PFSK-1 (cell line): ENCODE data around the gene PXDN.

ENCODE experiments used
- FOXP2 ChIP-seq: optimal IDR thresholded peaks from 2 replicates; pipeline ENCODE3; 2011; ENCODE audit warnings: borderline replicate concordance, control low read depth, inconsistent platforms; ENCODE audit not compliant: insufficient read depth; ENCODE audit errors: extremely low read length, extremely low read depth
- POLR2AphosphoS5 ChIP-seq: IDR thresholded peaks from 2 replicates; pipeline ENCODE4 v1.6.1; 2012; ENCODE audit warnings: low read depth, mild to moderate bottlenecking, control low read depth, low read length, moderate library complexity
- REST ChIP-seq, 2 experiments: IDR thresholded peaks; 2 replicates each; pipeline versions ENCODE4 v1.6.1 to v1.8.0; 2011 to 2012; ENCODE audit warnings: low read depth in 2 of 2, low read length in 2 of 2, control low read depth in 1 of 2, inconsistent platforms in 1 of 2, mild to moderate bottlenecking in 1 of 2, moderate library complexity in 1 of 2; ENCODE audit not compliant: insufficient read depth in 1 of 2
- SIN3A ChIP-seq: IDR thresholded peaks from 2 replicates; pipeline ENCODE4 v1.6.1; 2012; ENCODE audit warnings: mild to moderate bottlenecking, low read length, moderate library complexity, borderline replicate concordance; ENCODE audit not compliant: insufficient read depth
- TAF1 ChIP-seq: IDR thresholded peaks from 2 replicates; pipeline ENCODE4 v1.6.1; 2012; ENCODE audit warnings: low read length, control low read depth, borderline replicate concordance; ENCODE audit not compliant: insufficient read depth

GRCh38 chr2:1751767-1752725, 7.7 kb upstream of the PXDN start:
- TF ChIP-seq TAF1 (no peak), SIN3A (no peak), REST (IDR thresholded peaks at IDR 0.05; ENCODE audit: insufficient read depth in 1 of 2, low read depth in 2 of 2, low read length in 2 of 2) (no peak), POLR2AphosphoS5 (no peak), FOXP2 (no peak)
